IPS-15b (cell line): ENCODE data around the gene STARD13.
"Not testable (repeated sequence)": the region's sequence is repeated elsewhere in the genome, so short reads cannot be mapped to it uniquely, and the experiment has no call there.

Experiments used
- H3K27me3 ChIP-seq: one replicate; pipeline ENCODE4 v1.6.1; 2013; ENCODE audit warnings: low read length; ENCODE audit not compliant: control insufficient read depth, insufficient read depth
- H3K36me3 ChIP-seq: one replicate; pipeline ENCODE4 v1.6.1; 2013; ENCODE audit warnings: low read length; ENCODE audit not compliant: control insufficient read depth, insufficient read depth
- H3K4me1 ChIP-seq: one replicate; pipeline ENCODE4 v1.6.1; 2013; ENCODE audit warnings: mild to moderate bottlenecking, low read length; ENCODE audit not compliant: control insufficient read depth, insufficient read depth
- H3K4me3 ChIP-seq: one replicate; pipeline ENCODE4 v1.5.1; 2013; ENCODE audit warnings: low read depth, low read length
- H3K9ac ChIP-seq: one replicate; pipeline ENCODE4 v1.6.1; 2013; ENCODE audit warnings: low read depth, mild to moderate bottlenecking, low read length
- H3K9me3 ChIP-seq: one replicate; pipeline ENCODE4 v1.6.1; 2013; ENCODE audit warnings: mild to moderate bottlenecking, low read length; ENCODE audit not compliant: control insufficient read depth, insufficient read depth

STARD13 gene

DNA sequence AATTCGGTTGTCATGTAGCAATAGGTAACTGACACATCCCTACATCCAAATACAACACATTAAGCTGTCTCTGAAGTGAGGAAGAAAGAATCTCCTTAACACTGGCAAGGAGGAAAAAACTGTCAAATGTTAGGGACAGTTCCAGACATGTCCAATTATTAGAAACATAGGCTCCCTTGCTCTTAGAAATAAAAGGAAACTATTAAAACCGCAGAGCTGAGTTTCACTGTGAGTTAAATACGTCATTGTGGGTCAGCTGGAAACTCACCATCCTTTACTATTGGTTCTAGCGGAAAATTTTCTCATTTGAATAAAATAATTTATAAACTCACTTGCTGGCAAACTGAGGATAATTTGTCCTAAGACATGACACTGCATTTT is 40.7 kb downstream of the STARD13 start:
- H3K36me3 ChIP-seq, result no peaks in the 10 kb centered on the region
- H3K4me3 ChIP-seq, result no peak overlapping the region
- H3K9ac ChIP-seq, result no peak overlapping the region
- no peaks in the 10 kb centered on the region for H3K27me3 ChIP-seq
- H3K4me1 ChIP-seq, result no peaks in the 10 kb centered on the region
- no peaks in the 10 kb centered on the region for H3K9me3 ChIP-seq

DNA sequence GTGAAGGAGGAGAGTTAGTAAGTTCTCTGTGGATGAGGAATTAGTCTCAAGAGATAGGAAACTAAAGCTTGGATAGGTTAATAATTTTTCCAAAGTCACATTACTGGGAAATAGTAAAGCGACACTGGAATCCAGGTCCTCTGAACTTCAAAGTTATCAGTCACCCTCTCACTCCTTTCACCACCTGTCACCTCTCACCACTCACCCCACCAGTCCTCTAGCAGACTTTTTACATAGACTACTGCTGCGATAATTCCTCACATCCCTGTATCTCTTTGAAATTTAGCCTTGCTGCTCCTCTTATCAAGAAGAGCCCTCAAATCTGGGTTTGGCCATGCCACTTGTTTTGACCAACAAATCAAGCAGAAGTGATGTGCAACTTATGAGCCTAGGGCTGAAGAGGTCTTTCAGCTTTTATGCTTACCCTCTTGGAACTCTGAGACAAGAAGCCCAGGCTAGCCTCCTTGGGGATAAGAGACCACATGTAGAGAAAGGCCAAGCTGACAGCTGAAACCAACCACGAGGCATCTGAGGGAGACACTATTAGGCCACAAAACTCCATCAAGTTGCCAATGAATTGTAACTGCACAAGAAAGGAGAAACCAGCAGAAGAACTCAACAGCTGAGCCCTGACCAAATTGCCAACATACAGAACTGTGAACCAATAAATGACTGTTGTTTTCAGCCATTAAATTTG is 41.2 kb downstream of the STARD13 start:
- H3K9me3 ChIP-seq, result no peaks in the 10 kb centered on the region
- no peaks in the 10 kb centered on the region for H3K36me3 ChIP-seq
- H3K9ac ChIP-seq, result no peak overlapping the region

DNA sequence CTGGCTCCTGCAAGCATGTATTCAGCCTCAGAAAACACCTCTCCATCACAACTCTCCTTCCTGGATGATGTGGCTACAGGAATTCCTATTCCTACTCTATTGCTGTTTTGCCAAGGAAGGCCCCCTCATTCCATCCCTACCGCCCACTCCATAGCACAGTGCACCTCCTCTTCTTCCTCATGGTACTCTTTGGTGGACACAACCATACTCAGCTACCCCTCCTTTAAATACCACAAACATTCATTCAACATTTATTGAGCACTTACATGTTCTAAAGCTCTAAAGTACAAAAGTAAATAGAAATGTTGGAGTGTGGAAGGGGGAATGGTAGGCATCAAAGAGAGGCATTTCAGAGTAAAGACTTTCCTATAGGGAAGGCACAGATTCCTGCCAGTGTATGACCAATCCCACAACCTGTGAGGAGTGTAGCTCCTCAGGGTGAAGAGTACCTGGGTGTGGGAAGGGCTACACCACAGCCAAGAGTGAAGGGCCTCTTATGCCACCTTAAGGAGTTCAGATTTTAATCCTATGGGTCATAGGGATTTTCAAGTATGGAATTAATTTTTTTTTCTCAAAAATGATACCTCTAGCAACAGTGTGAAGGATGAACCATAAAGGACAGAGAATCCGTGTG is 42.5 kb downstream of the STARD13 start:
- Histone ChIP-seq H3K4me3 (no peak overlapping the region), H3K36me3 (no peaks in the 10 kb centered on the region), H3K9ac (no peak overlapping the region), H3K9me3 (no peaks in the 10 kb centered on the region), H3K27me3 (no peaks in the 10 kb centered on the region), H3K4me1 (no peaks in the 10 kb centered on the region)

More for the DNA sequence above, 41.2 kb downstream of the STARD13 start:
- Histone ChIP-seq H3K4me1 (no peaks in the 10 kb centered on the region), H3K4me3 (no peak overlapping the region), H3K27me3 (no peaks in the 10 kb centered on the region)

DNA sequence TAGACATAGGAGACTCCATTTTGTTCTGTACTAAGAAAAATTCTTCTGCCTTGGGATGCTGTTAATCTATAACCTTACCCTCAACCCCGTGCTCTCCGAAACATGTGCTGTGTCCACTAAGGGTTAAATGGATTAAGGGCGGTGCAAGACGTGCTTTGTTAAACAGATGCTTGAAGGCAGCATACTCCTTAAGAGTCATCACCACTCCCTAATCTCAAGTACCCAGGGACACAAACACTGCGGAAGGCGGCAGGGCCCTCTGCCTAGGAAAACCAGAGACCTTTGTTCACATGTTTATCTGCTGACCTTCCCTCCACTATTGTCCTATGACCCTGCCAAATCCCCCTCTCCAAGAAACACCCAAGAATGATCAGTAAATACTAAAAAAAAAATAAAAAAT is 43.2 kb downstream of the STARD13 start:
- H3K9ac ChIP-seq, H3K27me3 ChIP-seq, H3K36me3 ChIP-seq, H3K9me3 ChIP-seq, H3K4me1 ChIP-seq, H3K4me3 ChIP-seq: not testable (repeated sequence)

DNA sequence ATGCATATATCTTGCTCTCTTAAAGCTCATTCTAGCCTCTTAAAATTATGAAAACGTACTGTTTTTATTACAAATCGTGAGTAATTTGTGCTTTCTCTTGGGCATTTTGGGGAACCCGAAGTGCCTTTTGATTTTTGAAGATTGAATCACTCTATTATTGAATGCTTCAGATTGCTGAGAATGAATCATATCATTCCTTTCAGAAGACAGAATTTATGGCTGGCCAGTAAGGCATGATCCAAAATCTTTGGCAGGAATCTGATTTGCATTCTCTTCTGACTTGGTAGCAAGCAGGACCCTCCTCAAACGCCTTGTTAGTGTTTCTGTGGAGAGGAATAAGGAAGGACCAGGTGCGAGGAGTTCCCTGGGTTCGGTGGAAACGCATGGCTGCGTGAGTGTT is 49.5 kb downstream of the STARD13 start:
- H3K9ac ChIP-seq, result no peak overlapping the region
- no peaks in the 10 kb centered on the region for H3K9me3 ChIP-seq
- no peaks in the 10 kb centered on the region for H3K27me3 ChIP-seq
- no peaks in the 10 kb centered on the region for H3K36me3 ChIP-seq
- no peaks in the 10 kb centered on the region for H3K4me1 ChIP-seq
- no peak overlapping the region for H3K4me3 ChIP-seq

DNA sequence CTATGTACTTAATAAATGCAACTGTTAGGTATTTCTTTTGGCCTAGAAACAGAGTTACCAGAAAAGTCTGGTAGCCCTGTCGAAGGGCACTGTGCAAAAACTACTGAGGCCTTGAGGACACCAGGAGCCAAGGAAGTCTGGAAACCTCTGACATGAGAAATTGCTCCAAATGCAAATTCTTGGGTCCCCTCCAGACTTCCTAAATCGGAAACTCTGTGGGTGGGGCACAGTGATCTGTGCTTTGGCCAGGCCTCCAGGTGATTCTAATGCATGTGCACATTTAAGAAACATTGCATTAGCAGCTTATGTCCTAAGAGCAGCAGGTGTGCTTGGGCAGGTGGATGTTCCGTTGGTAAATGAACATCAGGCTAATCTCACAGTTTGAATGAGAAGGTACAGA is 50.0 kb downstream of the STARD13 start:
- H3K27me3 ChIP-seq, result no peaks in the 10 kb centered on the region
- H3K4me3 ChIP-seq, result no peak overlapping the region
- no peak overlapping the region for H3K9ac ChIP-seq
- no peaks in the 10 kb centered on the region for H3K4me1 ChIP-seq
- H3K36me3 ChIP-seq, result no peaks in the 10 kb centered on the region
- H3K9me3 ChIP-seq, result no peaks in the 10 kb centered on the region

DNA sequence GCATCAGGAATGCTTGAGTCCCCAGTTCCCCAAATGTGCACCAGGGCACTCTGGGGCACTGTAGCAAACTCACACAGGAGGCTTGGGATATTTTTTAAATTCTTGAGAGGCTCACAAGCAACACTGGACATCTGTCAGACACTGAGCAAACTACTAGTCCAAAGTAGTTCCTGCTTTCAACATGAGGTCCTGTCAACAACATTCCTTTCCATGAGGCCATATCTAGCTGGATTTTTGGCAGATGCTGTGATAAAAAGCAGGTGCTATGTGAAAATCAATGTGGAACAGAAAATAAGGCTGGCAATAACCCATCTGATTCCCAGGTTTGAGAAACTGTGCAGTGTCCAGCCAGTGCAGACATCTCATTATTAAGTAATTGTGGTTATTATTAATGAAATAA is 50.5 kb downstream of the STARD13 start:
- Histone ChIP-seq H3K9me3 (no peaks in the 10 kb centered on the region), H3K36me3 (no peaks in the 10 kb centered on the region), H3K27me3 (no peaks in the 10 kb centered on the region), H3K4me3 (no peak overlapping the region), H3K9ac (no peak overlapping the region), H3K4me1 (no peaks in the 10 kb centered on the region)

DNA sequence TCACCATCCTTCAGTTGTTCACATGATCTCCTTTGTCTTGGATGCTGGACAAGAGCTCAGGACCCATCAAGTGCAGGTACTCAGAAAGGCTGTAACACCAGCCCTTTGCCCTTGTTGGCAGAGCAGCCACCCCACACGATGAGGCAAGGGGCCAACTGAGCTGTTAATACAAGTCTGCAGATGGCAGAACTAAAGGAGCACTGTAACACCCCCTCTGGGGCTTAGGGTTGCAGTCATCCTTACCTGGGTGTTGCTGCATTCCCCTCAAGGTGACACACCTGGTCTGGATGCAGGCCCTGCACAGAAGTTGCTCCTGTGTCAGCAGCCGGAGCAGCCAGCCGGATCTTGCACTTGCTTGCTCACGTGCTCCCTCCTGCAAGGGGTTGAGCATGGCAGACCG is 52.0 kb downstream of the STARD13 start:
- H3K4me3 ChIP-seq, result no peak overlapping the region
- no peaks in the 10 kb centered on the region for H3K9me3 ChIP-seq
- no peaks in the 10 kb centered on the region for H3K36me3 ChIP-seq
- H3K27me3 ChIP-seq, result no peaks in the 10 kb centered on the region
- no peak overlapping the region for H3K9ac ChIP-seq
- peaks cover 5% of the 10 kb centered on the region for H3K4me1 ChIP-seq

DNA sequence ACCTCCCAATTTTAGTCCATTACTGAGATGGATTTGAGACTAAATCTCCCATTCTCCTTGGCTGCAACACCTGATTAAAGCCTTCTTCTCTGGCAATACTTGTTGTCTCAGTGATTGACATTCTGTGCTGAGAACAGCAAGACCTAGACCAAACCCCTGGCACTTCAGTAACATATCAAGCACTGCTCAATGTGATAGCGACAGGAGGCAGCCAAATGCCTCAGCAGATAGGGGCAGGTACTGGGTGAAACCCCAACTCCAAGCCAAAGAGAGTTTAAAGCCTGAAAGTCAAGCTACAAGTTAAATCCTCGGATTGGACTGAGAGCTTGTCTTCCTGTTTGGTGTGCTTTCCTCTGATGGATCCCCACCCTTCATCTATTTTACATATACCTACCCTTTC is 52.7 kb downstream of the STARD13 start:
- no peaks in the 10 kb centered on the region for H3K27me3 ChIP-seq
- no peaks in the 10 kb centered on the region for H3K36me3 ChIP-seq
- H3K4me3 ChIP-seq, result no peak overlapping the region
- H3K9me3 ChIP-seq, result no peaks in the 10 kb centered on the region
- peaks cover 5% of the 10 kb centered on the region for H3K4me1 ChIP-seq
- H3K9ac ChIP-seq, result no peak overlapping the region

DNA sequence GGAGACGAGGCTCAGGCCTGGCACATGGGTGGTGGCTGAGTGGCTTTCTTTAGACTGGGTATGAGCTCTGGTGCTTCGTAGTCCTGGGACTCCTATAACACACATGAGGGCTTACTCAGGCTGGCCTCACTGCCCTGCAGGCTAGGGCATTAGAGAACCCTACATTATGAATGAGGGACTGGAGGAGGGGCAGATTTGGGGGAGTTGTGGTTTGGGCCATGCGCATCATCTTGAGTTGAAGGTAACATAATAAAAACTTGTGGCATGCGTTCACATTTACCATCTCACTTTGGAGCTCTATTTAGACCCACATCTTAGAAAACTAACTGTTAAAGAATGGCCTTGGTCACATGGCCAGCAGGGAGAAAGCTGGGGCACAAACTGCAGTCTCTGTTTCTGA is 54.2 kb downstream of the STARD13 start:
- H3K9ac ChIP-seq, result no peak overlapping the region
- no peaks in the 10 kb centered on the region for H3K9me3 ChIP-seq
- peaks cover 7% of the 10 kb centered on the region for H3K4me1 ChIP-seq
- H3K36me3 ChIP-seq, result no peaks in the 10 kb centered on the region
- H3K27me3 ChIP-seq, result no peaks in the 10 kb centered on the region
- no peak overlapping the region for H3K4me3 ChIP-seq

DNA sequence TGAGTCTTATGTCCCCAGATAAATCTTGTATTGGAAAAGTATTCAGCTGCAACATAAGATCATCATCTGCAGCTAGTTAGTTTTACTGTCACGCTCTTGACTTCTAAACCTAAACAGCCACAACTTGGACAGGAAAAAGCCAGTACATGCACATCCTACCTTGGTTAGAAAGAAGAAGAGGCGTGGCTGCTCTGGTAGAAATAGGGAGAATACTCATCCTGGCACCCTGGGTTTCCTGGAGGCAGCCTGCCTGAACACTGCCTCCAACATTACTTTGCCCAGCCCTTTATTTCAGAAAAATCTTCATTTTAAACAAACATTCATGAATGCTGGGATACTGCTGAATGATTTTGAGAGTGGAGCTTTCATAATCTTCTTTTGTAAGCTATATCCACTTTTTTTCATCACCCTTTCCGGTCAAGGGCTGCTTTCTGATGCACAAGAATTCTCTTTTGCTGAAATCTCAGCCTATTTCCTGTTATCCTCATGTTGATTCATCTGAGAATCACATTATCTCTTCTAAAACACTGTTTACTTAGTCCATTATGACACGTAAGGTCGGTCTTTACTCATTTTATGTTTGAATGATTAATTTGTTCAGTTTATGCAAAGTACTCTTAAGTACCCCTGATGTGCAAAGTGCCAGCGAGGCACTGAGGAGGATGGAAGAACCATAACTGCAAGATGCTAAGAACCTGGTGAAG is 55.2 kb downstream of the STARD13 start:
- Histone ChIP-seq H3K27me3 (no peaks in the 10 kb centered on the region), H3K36me3 (no peaks in the 10 kb centered on the region), H3K9me3 (no peaks in the 10 kb centered on the region), H3K9ac (no peak overlapping the region), H3K4me1 (peaks cover 7% of the 10 kb centered on the region), H3K4me3 (no peak overlapping the region)
